AG04449 (cell line): ENCODE measurements around the gene FCHSD2.

Experiments
- CTCF ChIA-PET: fragments of 350-600 bp; formaldehyde crosslinking; extraction: SDS; loops from one replicate; lab custom pipeline; 2021; ENCODE audit warnings: antibody characterized with exemption; lab: Yijun Ruan, JAX
- POLR2A ChIA-PET: fragments of 400-600, 350-600 bp; formaldehyde crosslinking; extraction: SDS; loops from one replicate; lab custom pipeline; 2020; ENCODE audit warnings: antibody characterized with exemption, inconsistent platforms; lab: Yijun Ruan, JAX
- DNase-seq: peaks from one replicate; pipeline ENCODE4 v3.0.0-alpha.2; 2010; ENCODE audit warnings: low read depth, low spot score
- H3K4me3 ChIP-seq: 2 replicates; pipeline ENCODE4 v1.5.1; 2011; ENCODE audit warnings: low read depth, mild to moderate bottlenecking, control low read depth, low read length
- CTCF ChIP-seq: IDR thresholded peaks from one replicate; pipeline ENCODE4 v1.5.1; 2011; ENCODE audit warnings: mild to moderate bottlenecking, moderate library complexity, low read length, control low read depth, inconsistent platforms; ENCODE audit not compliant: insufficient read depth; ENCODE audit errors: missing control alignments

Gene FCHSD2

GRCh38 chr11:72951888-72952287 lies 190.2 kb downstream of the FCHSD2 start:
- no peak for DNase-seq
- ChIA-PET POLR2A (no interaction called here), CTCF (interaction anchor here (1.0 kb wide), 1 partner anchor 120 kb away, joined by 4 read pairs; no protein-coding TSS in a partner anchor)
- no peak for TF ChIP-seq CTCF
- no peak overlapping the region for H3K4me3 ChIP-seq

- no peak for DNase-seq
- POLR2A ChIA-PET: no interaction called here
- CTCF ChIA-PET: no interaction called here
These were observed 190.9 kb downstream of the FCHSD2 start for GRCh38 chr11:72951193-72951592.

GRCh38 chr11:72950685-72951084 lies 191.4 kb downstream of the FCHSD2 start:
- POLR2A ChIA-PET: no interaction called here
- no peak for TF ChIP-seq CTCF
- CTCF ChIA-PET: no interaction called here
- no peak overlapping the region for H3K4me3 ChIP-seq
- DNase-seq: no peak

More at GRCh38 chr11:72951193-72951592, 190.9 kb downstream of the FCHSD2 start:
- TF ChIP-seq CTCF: no peak
- no peak overlapping the region for H3K4me3 ChIP-seq

- DNase-seq: no peak
- H3K4me3 ChIP-seq: no peak overlapping the region
- ChIA-PET CTCF (no interaction called here), POLR2A (no interaction called here)
- no peak for TF ChIP-seq CTCF
These were observed 194.9 kb downstream of the FCHSD2 start for GRCh38 chr11:72947229-72947628.

GRCh38 chr11:72943664-72944063 lies 198.5 kb downstream of the FCHSD2 start:
- DNase-seq: no peak
- no peak for TF ChIP-seq CTCF
- POLR2A ChIA-PET: no interaction called here
- CTCF ChIA-PET: no interaction called here
- H3K4me3 ChIP-seq: no peak overlapping the region

GRCh38 chr11:72940417-72940816 lies 201.7 kb downstream of the FCHSD2 start:
- ChIA-PET CTCF (interaction anchor here (1.1 to 1.3 kb wide), 2 partner anchors 16 to 245 kb away, joined by 3 read pairs; no protein-coding TSS in a partner anchor), POLR2A (no interaction called here)
- no peak for TF ChIP-seq CTCF
- H3K4me3 ChIP-seq: no peak overlapping the region
- no peak for DNase-seq
